ENCODE results near the gene SCUBE2.

- TF ChIP-seq CTCF (conservative IDR thresholded peaks at IDR 0.05; ENCODE audit: low read depth, low read length): no peak
- no peak for TF ChIP-seq CEBPB (IDR thresholded peaks at IDR 0.05; ENCODE audit: low read depth, low read length)
- no peak for TF ChIP-seq FOS (IDR thresholded peaks at IDR 0.05; ENCODE audit: low read depth, low read length)
- TF ChIP-seq RAD21 (IDR thresholded peaks at IDR 0.05; ENCODE audit: low read length): no peak
Observed at GRCh38 chr11:9094420-9094819, 3.0 kb upstream of the SCUBE2 start.

Measured in IMR-90 (cell line).